BJ (cell line): ENCODE measurements around the gene KDM5B. TPM values are rescaled to one million over a fixed set of nuclear protein-coding genes. Genes with fewer than 3 reads are reported as not detected.

Experiments
- CTCF ChIA-PET: fragments of 350-600 bp; formaldehyde crosslinking; extraction: SDS; loops from one replicate; lab custom pipeline; 2021; ENCODE audit warnings: antibody characterized with exemption, inconsistent platforms; lab: Yijun Ruan, JAX
- POLR2A ChIA-PET: fragments of 300-600 bp; sonication (Branson Sonifier 250); formaldehyde crosslinking; extraction: SDS; loops from one replicate; lab custom pipeline; 2021; ENCODE audit warnings: antibody characterized with exemption; lab: Charles Lee
- DNase-seq: peaks from one replicate; pipeline ENCODE4 v3.0.0-alpha.2; 2011; ENCODE audit warnings: low read depth
- H3K27me3 ChIP-seq: 2 replicates; pipeline ENCODE4 v1.6.0; 2011; ENCODE audit warnings: low read length; ENCODE audit not compliant: control insufficient read depth, insufficient read depth
- H3K36me3 ChIP-seq: 2 replicates; pipeline ENCODE4 v1.5.1; 2011; ENCODE audit warnings: low read length; ENCODE audit not compliant: control insufficient read depth, insufficient read depth
- H3K4me3 ChIP-seq: 2 replicates; pipeline ENCODE4 v1.5.1; 2011; ENCODE audit warnings: low read depth, mild to moderate bottlenecking, control low read depth, low read length
- CTCF ChIP-seq: IDR thresholded peaks from 2 replicates; pipeline ENCODE4 v1.5.1; 2011; ENCODE audit warnings: low read depth, mild to moderate bottlenecking, control low read depth, inconsistent platforms, low read length, moderate library complexity; ENCODE audit not compliant: insufficient read depth
- polyA plus RNA-seq: library from polyadenylated mRNA; depleted of rRNA; stranded (reverse); fragments of >200 nt; gene quantifications from 2 replicates; pipeline ENCODE4 v1.2.3, GENCODE V29; 2011

The KDM5B gene
- polyA plus RNA-seq, 1 experiment = 39.6 TPM

- Histone ChIP-seq H3K4me3 (no peak overlapping the region), H3K27me3 (no peaks in the 10 kb centered on the region), H3K36me3 (peaks cover 14% of the 10 kb centered on the region)
- no peak for TF ChIP-seq CTCF
- ChIA-PET CTCF (interaction anchor here (0.8 kb wide), 1 partner anchor 234 kb away, joined by 3 read pairs; no protein-coding TSS in a partner anchor), POLR2A (no interaction called here)
- no peak for DNase-seq
Measured at GRCh38 chr1:202765721-202766120, 42.5 kb downstream of the KDM5B start.

GRCh38 chr1:202762019-202762418 is 46.2 kb downstream of the KDM5B start:
- no peak for TF ChIP-seq CTCF
- no peak overlapping the region for H3K4me3 ChIP-seq
- H3K27me3 ChIP-seq = no peaks in the 10 kb centered on the region
- no peak for DNase-seq
- H3K36me3 ChIP-seq = peaks cover 20% of the 10 kb centered on the region
- ChIA-PET CTCF (no interaction called here), POLR2A (no interaction called here)

GRCh38 chr1:202760589-202760988 is 47.6 kb downstream of the KDM5B start:
- POLR2A ChIA-PET = interaction anchor here (0.5 kb wide), 1 partner anchor 47 kb away, joined by 3 read pairs; the partner anchor contains the start of gene KDM5B
- DNase-seq = no peak
- no peak overlapping the region for H3K4me3 ChIP-seq
- H3K27me3 ChIP-seq = no peaks in the 10 kb centered on the region
- CTCF ChIA-PET = no interaction called here
- H3K36me3 ChIP-seq = peaks cover 18% of the 10 kb centered on the region
- TF ChIP-seq CTCF = no peak

- no peak for TF ChIP-seq CTCF
- Histone ChIP-seq H3K27me3 (no peaks in the 10 kb centered on the region), H3K36me3 (peaks cover 25% of the 10 kb centered on the region), H3K4me3 (no peak overlapping the region)
- ChIA-PET POLR2A (no interaction called here), CTCF (interaction anchor here (0.6 kb wide), 1 partner anchor 84 kb away, joined by 4 read pairs; no protein-coding TSS in a partner anchor)
- DNase-seq = no peak
Measured at GRCh38 chr1:202756391-202756790, 51.8 kb downstream of the KDM5B start.

- no peak for DNase-seq
- Histone ChIP-seq H3K36me3 (peaks cover 25% of the 10 kb centered on the region), H3K4me3 (no peak overlapping the region), H3K27me3 (no peaks in the 10 kb centered on the region)
- no peak for TF ChIP-seq CTCF
- ChIA-PET CTCF (no interaction called here), POLR2A (no interaction called here)
Measured at GRCh38 chr1:202754293-202754692, 53.9 kb downstream of the KDM5B start.
